GM12801 (cell line): ENCODE measurements around the gene NUDT7.

Experiments
- TF ChIP-seq, protein P1 (sequence below): IDR thresholded peaks from one replicate; pipeline ENCODE4 v1.5.1; 2011; ENCODE audit warnings: control low read depth; ENCODE audit not compliant: insufficient read length; ENCODE audit errors: extremely low read depth

Gene NUDT7

GRCh38 chr16:77723108-77723514, 797 bp downstream of the NUDT7 start:
- TF ChIP-seq, protein P1, sequence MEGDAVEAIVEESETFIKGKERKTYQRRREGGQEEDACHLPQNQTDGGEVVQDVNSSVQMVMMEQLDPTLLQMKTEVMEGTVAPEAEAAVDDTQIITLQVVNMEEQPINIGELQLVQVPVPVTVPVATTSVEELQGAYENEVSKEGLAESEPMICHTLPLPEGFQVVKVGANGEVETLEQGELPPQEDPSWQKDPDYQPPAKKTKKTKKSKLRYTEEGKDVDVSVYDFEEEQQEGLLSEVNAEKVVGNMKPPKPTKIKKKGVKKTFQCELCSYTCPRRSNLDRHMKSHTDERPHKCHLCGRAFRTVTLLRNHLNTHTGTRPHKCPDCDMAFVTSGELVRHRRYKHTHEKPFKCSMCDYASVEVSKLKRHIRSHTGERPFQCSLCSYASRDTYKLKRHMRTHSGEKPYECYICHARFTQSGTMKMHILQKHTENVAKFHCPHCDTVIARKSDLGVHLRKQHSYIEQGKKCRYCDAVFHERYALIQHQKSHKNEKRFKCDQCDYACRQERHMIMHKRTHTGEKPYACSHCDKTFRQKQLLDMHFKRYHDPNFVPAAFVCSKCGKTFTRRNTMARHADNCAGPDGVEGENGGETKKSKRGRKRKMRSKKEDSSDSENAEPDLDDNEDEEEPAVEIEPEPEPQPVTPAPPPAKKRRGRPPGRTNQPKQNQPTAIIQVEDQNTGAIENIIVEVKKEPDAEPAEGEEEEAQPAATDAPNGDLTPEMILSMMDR, result no peak

DNA sequence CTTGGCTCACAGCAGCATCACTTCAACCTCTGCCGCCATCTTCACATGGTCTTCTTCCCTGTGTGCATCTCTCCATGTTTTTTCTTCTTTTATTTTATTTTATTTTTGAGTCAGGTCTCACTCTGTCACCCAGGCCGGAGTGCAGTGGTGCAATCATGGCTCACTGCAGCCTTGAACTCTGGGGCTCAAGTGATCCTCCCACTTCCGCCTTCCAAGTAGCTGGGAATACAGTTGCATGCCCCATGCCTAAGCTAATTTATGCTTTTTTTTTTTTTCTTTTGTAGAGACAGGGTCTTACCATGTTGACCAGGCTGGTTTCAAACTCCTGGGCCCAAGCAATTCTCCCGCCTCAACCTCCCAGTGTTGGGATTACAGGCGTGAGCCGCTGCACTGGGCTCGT, 1.9 kb downstream of the NUDT7 start:
- TF ChIP-seq, protein P1, result no peak

DNA sequence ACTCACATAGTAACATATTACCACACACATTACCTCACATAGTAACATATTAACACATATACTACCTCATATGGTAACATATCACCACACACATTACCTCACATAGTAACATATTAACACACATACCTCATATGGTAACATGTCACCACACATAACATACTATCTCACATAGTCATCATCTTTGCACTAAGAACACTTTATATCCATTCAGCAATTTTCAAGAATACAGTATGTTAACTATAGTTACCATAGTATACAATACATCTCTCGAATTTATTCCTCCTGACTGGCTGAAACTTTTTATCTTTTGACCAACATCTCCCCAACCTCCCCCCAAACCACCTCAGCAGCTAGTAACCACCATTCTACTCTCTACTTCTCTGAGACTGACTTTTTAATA, 7.6 kb downstream of the NUDT7 start:
- TF ChIP-seq, protein P1, result no peak

GRCh38 chr16:77732241-77732946, 10.1 kb downstream of the NUDT7 start:
- TF ChIP-seq, protein P1, result no peak

DNA sequence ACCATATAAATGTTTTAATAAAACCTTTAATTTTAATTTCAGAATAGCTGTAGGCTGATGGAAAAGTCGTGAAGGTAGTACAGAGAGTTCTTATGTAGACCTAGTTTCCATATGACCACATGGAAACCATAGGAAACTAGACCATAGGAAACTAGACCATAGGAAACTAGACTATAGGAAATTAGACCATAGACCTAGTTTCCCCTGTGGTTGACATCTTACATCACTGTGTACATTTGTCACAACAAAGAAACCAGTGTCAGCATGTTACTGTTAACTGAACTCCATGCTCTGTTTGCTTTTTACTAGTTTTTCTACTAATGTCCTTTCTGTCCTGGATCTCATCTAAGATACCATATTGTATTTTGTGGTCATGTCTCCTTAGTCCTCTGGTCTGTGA, 14.6 kb downstream of the NUDT7 start:
- TF ChIP-seq, protein P1, result no peak

DNA sequence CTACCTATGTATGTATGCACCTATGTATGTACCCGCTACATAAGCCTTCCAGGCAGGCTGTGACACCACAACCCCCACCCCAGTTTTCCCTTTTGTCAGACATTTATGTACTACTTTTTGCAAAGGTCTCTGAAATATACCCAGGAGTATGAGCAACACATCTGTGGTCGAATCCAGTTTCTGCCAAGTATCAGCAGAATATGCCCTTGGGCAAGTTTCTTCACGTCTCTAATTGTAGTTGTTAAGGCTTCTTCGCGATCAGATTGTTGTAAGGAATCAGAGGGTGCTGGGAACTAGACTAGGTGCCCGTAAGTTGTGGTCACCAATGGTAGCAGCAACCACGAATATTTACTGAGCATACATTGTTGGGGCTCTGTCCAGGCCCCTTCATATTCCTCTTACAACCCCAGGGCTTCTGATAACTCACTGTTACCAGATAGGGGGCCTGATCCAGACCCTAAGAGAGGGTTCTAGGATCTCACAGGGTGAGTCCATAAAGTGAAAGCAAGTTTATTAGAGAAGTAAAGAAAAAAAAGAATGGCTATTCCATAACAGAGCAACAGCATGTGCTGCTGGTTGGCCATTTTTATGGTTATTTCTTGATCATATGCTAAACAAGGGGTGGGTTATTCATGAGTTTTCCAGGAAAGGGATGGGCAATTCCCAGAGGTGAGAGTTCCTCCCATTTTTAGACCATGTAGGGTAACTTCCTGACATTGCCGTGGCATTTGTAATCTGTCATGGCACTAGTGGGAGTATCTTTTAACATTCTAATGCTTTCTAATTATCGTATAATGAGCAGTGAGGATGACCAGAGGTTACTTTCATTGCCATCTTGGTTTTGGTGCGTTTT, 16.6 kb downstream of the NUDT7 start:
- TF ChIP-seq, protein P1, result no peak

DNA sequence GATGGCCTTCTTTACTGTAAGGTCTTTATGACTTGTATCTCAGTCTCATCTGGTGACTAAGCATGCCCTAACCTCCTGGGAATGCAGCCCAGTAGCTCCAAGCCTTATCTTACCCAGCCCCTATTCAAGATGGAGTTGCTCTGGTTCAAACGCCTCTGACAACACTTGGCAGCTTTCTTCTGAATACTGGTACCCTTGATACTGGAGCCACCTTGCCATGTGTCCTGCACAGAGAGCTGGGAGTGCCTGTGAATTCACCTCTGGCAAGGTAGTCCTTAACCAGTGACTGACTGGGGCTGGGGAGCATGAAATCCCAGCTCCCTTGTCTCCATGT, 17.2 kb downstream of the NUDT7 start:
- TF ChIP-seq, protein P1, result no peak
